OCI-M1 (cell line): Measurements from ENCODE around the gene PHPT1.
"Not testable (repeated sequence)": the region's sequence is repeated elsewhere in the genome, so short reads cannot be mapped to it uniquely, and the experiment has no call there.

Experiments used
- DNase-seq: peaks from one replicate; lab custom pipeline; 2025; lab: John Stamatoyannopoulos, UW

The PHPT1 gene

DNA sequence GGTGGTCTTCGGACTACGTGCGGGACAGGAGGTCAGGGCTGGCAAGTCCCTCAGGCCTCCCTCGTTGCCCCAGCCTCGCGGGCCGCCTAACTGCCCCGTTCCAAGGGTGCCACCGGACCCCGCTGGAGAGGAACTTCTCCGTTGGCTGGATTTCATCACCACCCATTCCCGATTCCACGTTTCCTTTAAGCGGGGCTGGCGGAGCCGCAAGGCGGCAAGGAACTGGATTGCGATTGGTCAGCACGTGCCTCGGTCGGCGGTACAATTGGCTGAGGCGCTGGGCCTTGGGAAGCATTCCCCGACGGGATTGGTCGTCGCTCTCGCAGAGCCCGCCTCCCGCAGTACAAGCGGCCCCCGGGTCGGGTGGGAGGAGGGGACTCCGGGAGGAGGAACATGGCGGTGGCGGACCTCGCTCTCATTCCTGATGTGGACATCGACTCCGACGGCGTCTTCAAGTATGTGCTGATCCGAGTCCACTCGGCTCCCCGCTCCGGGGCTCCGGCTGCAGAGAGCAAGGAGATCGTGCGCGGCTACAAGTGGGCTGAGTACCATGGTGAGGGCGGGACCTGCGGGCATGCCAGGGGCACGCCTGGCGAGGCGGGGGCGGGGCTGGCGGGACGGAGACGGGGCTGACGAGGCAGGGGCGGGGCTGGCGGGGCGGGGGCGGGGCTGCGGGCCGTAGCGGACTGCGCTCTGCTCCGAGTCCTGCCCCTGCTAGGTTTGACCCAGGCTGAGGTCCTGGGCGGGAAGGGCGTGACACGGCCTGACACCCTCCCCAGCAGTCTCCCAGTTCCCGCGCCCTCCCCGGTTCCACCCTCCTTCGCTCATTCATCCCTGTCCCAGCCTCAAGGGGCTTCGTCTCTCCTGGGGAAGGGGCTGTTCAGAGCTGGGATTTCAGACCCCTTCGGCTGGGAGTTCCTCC lies at the start of gene PHPT1:
Gene PHPT1 (plus strand): TSS at position 372 of the 922 bp plus-strand sequence. CDS start 22 bp downstream, at position 394.
- peak; percentile 99 for DNase-seq

DNA sequence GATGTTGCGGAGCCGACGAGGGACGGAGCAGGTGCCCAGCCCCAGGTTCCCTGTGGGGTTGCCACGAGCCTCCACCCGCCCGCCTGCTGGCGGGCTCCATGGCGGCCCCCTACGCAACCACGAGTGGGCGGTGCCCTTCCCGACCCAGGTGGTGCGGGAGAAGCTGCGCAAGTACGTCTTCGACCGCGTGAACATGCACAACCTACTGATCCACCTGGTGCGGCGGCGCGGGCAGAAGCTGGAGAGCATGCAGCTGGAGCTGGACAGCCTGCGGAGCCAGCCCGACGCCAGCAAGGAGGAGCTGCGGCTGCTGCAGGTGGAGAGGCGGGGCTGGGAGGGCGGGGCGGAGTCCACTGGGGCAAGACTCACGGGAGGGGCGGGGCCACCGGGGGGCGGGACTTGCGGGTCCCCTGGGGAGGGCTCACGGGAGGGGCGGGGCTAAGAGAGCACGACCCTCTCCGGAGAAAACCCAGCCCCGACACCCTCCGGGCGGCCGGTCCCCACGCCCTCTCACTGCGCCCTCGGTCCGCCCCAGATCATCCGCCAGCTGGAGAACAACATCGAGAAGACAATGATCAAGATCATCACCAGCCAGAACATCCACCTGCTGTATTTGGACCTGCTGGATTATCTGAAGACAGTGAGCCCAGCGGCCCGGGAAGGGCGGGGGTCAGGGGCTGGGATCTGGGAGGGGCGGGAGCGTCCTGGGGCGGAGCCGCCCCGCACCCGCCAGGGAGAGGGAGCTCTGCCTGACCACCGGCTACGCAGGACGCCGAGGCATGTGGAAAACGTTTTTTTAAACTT lies 49.2 kb upstream of the PHPT1 start:
- DNase-seq, result peak; percentile 94

DNA sequence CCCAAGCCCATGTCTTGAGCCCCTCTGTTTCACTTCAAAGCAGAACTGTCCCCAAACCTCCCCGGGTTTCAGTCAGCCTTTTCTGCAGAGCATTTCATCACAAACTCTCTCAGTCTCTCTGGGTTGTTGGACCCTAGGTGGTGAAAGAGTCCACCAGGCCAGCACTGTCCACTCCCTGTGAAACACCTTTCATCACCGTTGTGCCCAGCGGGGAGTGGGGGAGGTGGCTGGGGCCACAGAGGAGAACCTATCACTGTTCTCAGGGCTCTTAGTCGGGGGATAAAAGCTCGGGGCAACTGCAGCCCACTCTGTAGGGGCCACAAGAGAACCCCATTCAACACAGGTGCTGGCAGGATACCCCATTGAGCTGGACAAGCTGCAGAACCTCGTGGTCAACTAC lies 46.9 kb upstream of the PHPT1 start:
- no peak for DNase-seq

DNA sequence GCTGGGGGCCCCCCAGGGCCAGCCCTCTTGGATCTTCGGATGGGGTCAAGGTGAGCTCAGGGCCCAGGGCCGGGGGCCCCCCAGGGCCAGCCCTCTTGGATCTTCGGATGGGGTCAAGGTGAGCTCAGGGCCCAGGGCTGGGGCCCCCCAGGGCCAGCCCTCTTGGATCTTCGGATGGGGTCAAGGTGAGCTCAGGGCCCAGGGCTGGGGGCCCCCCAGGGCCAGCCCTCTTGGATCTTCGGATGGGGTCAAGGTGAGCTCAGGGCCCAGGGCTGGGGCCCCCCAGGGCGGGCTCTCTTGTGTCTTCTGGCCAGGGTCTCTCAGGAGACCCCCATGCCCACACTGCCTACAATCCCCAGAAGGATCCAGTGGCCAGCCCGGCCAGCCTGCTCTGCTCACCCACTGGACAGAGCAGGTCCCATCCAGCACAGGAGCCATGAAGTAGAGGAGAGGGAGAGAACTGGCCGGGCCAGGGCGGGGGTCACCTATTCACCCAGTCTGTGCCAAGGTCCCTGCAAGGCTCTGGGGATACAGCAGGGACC lies 46.1 kb upstream of the PHPT1 start:
- not testable (repeated sequence) for DNase-seq

DNA sequence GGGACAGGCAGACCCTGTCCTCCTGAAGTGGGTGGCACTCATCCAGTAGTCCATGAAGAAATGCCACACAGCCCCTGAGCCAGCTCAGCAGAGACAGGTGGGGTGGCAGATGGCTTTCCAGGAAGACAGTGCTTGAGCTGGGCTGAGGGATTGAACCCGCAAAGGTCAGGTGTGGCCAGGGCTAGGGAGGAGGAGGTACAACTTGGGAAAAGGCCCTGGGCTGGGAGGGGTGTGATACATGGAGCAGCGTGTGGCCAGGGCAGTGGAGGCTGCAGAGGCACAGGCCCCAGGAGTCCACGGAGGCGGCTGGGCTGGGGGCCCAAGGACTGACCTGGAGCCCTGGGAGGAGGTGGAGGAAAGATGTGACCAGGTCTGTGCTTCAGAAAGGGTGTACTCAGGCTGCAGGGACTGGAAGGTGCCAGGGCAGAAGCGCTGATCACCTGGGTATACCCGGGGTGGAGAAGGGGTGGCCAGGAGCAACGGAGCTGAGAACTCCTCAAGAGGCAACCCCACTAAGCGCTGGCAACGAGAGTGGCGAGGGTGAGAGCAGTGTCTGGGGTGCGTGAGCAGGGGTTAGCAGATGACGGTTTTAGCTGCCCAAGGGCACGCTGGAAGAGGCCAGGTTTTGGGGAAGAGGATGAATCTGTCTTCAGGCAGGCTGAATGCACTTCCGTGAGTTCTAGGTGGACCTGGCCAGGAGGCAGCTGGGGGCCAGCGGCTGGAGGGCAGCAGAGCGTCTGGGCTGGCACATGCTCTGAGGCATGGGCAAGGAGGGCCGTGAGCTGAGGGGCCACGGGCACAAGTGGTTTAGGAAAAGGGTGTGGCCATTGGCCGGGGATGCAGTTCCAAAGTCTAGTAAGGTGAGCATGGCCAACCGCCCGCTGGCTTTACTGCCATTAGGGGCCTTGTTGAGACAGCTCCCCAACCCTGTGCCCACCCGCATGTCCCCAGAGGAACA lies 45.4 kb upstream of the PHPT1 start:
- DNase-seq, result no peak

DNA sequence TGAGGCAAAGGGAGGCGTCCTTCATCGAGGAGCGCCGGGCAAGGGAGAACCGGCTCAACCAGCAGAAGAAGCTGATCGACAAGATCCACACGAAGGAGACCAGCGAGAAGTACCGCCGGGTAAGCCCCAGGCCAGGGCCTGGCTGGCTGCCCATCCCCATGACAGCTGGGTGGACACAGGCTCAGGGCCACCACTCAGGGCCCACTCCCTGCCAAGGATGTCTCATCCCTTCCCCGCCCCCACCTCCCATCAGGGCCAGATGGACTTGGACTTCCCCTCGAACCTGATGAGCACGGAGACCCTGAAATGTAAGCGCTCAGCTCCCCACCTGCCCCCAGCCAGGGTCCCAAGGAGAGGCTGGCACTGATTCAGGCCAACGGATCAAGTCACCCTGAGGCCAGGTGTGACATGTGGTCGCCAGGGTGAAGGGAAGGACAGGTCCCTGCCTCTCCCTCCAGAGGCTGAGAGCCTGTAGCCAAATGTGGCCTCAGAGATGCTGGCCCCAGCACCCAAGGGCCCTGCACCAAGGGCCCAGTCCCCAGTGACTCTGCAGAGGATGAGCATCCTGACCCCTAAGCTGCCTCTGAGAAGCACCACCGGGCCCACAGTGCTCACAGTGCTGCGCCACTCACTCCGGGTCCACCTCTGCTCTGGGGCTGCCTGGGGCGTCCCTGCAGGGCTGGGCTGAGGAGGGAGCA lies 44.6 kb upstream of the PHPT1 start:
- no peak for DNase-seq

DNA sequence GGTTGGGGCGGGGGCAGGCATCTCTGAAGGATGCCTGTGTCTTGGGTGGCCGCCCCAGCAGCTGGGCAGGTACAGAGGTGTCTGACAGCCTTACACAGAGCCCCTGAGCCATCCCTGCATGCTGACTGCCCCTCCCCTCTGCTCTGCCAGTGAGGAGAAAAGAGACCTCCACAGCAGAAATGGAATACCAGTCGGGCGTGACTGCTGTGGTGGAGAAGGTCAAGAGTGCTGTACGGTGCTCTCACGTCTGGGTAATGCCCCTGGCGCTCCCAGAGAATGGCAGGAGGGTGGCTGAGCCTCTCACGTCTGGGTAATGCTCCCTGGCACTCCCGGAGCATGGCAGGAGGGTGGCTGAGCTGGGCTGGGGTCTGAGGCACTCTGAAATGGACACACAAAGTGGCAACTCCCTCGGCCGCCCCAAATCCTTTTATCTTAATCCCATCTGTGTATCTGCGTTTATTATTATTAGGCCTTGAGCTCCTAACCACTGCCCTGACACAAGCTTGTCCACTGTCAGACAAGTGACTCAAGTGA lies 43.9 kb upstream of the PHPT1 start:
- DNase-seq, result no peak

DNA sequence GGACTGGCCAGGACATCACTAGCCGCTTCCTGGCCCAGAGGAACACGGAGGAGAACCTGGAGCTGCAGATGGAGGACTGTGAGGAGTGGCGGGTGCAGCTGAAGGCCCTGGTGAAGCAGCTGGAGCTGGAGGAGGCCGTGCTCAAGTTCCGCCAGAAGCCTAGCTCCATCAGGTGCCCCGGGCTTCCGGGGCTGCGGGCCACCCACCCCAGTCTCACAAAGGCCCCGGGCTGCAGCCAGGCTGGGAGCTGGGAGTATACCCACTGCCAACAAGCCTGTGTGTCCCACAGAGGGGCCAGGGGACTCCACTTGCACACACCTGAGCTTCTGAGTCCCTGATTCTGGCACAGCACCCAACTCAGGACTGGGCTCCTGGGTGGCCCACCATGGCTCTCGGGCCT lies 43.1 kb upstream of the PHPT1 start:
- DNase-seq, result no peak

DNA sequence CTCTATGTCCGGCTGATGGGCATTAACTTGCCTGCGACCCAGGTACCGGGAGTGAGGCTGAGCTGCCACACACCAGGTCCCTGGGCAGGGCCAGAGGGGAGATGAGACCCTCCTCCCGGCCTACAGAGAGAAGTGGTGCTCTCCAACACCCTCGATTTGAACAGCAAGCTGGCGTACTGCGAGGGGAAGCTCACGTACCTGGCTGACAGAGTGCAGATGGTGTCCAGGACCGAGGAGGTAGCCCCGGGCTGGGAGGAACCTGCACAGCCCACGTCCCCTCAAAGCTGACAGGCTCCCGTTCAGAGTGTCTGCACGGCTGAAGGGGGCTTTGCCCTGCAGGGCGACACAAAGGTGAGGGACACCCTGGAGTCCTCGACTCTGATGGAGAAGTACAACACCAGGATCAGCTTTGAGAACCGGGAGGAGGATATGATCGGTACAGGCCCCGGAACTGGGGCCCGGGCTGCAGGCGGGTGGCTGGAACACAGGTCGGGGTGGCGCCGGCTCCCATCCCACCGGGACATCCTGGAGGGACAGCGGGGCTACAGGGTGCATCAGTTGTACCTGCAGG lies 42.5 kb upstream of the PHPT1 start:
- DNase-seq, result no peak

DNA sequence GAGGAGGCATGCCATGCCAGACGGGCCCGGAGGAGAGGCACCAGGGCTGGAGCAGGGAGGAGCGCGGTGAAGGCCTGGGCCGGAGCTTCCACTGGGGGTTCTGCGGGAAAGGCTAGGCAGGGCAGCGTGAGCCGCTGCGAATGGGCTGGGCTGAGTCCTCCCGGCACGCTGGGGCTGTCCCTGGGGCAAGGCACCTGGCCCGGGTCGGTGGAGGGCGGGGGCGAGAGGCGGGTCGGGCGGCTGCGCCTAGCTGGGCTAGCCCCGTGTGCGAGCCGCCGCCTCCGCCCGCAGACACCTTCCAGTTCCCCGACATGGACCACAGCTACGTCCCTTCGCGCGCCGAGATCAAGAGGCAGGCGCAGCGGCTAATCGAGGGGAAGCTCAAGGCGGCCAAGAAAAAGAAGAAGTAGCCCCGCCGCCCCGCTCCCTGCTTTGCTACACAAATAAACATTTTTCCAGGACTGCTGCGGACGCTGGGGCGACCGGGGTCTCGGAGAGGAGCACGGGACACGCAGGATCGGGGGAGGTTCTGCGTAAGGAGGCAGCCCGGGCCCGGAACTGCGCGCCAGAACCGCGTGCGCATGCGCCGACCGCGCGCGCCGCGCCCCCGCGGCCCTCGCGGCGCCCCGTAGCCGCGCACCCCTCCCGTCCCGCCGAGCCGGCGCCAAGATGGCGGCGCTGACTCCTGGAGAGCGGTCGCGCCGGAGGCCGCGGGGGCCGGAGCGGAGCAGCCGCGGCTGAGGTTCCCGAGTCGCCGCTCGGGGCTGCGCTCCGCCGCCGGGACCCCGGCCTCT lies 41.7 kb upstream of the PHPT1 start, which contains the start of gene RABL6:
Gene RABL6 (plus strand): TSS at position 668 of the 794 bp plus-strand sequence. CDS start 249 bp downstream, outside the sequence.
- peak; percentile 86 for DNase-seq

DNA sequence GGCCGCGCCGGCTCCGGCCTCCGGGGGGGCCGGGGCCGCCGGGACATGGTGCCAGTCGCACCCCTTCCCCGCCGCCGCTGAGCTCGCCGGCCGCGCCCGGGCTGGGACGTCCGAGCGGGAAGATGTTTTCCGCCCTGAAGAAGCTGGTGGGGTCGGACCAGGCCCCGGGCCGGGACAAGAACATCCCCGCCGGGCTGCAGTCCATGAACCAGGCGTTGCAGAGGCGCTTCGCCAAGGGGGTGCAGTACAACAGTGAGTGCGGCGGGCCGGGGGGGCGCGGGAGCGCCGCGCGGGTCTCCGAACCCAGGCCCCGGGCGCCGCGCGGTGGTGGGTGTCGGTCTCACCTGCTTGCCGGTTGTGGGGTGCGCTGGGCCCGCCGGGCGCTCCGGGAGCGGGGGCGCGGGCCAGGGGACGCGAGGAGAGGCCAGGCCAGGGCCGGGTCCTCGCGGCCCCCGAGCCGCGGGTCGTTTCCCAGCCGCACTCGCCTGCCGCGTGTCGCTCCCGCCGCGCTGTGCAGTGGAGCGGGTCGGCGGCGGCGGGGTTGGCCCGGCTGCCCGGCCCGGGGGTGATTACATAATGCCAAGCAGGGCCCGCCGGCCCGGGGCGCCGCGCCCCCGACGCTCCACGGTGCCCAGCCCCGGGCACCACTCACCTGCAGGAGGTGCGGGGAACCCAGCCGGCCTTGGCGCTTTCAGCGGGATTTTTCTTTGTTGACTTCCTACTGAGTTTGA lies 41.0 kb upstream of the PHPT1 start:
- peak; percentile 50 for DNase-seq

DNA sequence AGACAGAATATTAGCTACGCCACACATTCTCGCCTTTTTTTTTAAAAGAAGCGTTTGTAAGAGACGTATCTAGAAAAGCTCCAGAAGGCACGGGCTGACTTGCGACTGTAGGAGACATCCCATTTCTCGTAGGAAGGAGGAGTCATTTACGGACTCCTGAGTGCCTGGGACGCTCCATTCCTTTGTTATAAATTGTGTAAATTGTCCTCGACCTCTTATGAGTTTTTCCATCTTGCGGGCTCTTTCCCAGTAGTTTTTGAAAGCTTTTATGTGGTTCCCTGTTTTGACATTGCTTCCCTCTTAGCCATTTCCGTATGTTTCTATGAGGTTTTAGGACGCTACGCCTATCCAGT lies 40.4 kb upstream of the PHPT1 start:
- DNase-seq, result peak; percentile 39

DNA sequence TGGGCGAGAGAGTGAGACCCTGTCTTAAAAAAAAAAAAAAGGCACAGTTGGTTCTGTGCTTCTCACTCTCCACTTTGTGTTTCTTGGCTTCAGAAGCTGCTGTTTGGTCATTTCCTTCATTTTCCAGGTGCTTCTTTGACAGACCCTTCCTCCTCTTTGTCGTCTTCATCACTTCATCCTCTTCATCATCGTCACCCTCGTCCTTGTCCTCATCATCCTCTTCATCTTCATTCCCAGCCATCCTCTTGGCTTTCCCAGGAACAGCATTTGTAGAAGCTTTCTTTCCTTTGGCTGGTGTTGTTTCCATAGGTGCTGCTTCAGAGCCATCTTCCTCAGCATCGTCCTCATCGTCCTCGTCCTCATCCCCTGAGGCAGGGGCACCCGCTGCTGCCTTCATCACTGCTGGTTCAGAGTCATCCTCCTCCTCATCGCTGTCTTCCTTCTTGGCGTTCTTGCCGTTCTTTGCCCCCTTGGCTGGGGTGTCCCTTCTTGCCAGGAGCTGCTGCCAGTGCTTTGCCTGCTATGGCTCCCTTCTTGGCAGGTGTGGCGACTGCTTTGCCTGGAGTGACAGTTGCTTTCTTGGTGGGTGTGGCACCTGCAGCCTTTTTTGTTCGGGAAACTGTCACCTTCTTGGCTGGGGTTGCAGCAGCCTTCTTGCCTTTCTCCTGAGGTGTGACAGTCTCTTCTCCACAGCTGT lies 34.3 kb upstream of the PHPT1 start:
- DNase-seq, result no peak

DNA sequence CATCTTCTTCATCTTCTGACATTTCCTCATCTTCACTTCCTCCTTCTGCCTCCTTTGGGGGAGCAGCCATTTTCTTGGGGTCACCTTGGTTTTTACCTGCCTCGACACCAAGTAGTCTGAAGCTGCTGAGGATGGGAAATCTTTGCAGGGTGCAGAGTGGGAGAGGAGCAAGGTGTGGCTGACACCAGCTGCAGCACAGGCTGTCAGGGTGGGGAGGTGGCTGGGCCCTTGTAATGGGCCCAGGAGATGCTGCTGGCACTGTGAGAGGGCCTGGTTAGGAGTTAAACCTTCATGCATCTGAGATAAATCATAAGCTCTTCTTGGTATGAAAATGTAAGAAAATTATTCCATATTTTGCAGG lies 33.8 kb upstream of the PHPT1 start:
- no peak for DNase-seq

DNA sequence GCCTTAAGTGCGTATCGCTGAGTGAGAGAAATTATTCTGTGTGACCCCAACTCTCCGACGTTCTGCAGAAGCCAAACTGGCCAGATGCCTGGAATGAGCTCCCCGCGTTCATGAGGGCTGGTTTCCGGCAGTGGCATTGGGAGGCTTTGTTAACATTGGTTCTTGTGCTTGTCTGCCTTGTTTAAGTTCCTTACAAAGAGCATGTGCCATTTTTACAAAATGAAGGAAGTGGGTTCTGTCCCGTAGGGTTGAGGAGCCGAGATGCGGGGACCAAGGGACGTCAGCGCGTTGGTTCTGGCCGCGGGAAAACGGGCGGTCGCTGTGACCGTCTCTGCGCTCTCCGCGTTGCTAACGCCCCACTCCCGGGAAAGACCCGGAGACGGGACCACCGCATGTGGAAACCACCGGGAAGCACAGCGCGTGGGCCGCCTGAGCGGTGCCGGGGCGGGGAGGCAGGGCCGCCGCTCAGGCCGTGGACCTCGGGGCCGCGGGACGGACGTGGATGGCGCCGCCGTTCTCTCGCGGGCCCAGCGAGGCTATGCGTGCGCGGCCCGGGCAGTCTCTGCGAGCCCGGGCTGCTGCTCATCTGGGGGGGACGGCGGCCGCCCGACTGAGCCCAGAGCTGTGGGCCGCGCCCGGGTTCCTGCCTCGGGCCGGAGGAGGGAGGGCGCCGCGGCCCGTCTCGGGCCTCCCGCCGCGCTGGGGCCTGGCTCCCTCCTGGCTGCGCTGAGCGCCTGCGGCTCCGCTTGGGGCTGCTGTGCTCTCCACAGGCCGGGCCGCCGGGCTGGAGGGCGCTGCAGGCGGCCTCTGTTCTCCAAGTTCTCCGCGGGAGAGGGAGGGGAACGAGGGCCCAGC lies 28.0 kb upstream of the PHPT1 start:
- no peak for DNase-seq

DNA sequence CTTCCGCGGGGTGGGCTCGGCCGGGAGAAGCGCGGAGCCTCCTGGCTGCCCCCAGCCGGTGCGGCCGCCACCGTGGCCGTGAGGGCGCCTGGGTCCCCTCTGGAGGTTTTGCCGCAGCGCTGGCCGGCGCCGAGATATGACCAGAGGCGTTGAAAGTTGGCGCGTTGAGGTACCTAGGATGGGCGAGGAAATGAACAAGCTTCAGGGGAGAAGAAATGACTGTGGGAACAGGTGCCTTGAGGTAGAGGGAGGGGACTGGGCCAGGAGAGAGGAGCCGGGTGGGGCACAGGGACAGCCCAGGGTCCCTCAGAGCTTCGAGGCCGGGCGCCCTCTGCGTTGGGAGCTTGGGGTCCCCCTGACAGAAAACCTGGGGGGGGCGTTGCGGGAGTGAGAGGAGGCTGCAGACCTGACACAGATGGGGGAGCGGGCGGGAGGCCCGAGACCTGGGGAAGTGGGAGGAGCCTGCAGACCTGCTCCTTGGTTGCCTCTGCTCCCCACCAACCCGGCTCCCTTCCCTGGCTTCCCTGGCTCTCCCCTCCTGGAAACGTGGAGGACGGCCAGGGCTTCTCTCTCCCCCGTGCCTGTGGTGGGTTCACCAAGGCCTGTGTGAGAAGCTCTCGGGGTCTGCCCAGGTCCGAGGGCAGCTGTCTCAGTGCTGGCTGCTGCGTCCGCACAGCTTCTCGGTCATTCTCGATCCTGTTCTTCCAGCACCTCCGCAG lies 27.2 kb upstream of the PHPT1 start:
- DNase-seq, result no peak
